Measurements from ENCODE around the gene PSMB11.
"Not testable (repeated sequence)": the region's sequence is repeated elsewhere in the genome, so short reads cannot be mapped to it uniquely, and the experiment has no call there.

Gene PSMB11

GRCh38 chr14:23006544-23007419 is 35.2 kb upstream of the PSMB11 start:
- in situ Hi-C loops (cut with MboI; ENCODE audit: low pct_unique_long_range_greater_than_20kb, low sequenced_read_pairs, unreplicated experiment) = no loop called here
- TF ChIP-seq CTCF (IDR thresholded peaks at IDR 0.05; ENCODE audit: extremely low read depth, insufficient read depth, missing control alignments) = peak; percentile 40
- peak; percentile 97 for DNase-seq (ENCODE audit: low spot score)

- TF ChIP-seq CTCF (IDR thresholded peaks at IDR 0.05; ENCODE audit: extremely low read depth, insufficient read depth, missing control alignments) = no peak
- DNase-seq (ENCODE audit: low spot score) = no peak
- in situ Hi-C loops (cut with MboI; ENCODE audit: low pct_unique_long_range_greater_than_20kb, low sequenced_read_pairs, unreplicated experiment) = no loop called here
Measured at GRCh38 chr14:23008831-23009230, 33.2 kb upstream of the PSMB11 start.

- TF ChIP-seq CTCF (IDR thresholded peaks at IDR 0.05; ENCODE audit: extremely low read depth, insufficient read depth, missing control alignments) = no peak
- in situ Hi-C loops (cut with MboI; ENCODE audit: low pct_unique_long_range_greater_than_20kb, low sequenced_read_pairs, unreplicated experiment) = no loop called here
- DNase-seq (ENCODE audit: low spot score) = no peak
Measured at GRCh38 chr14:23009483-23009938, 32.5 kb upstream of the PSMB11 start.

GRCh38 chr14:23009939-23010726 is 31.9 kb upstream of the PSMB11 start, which contains the start of gene C14orf93:
Gene C14orf93 (minus strand): TSS chr14:23010143. CDS start chr14:22999023, 11,120 bp downstream.
- in situ Hi-C loops (cut with MboI; ENCODE audit: low pct_unique_long_range_greater_than_20kb, low sequenced_read_pairs, unreplicated experiment) = no loop called here
- no peak for TF ChIP-seq CTCF (IDR thresholded peaks at IDR 0.05; ENCODE audit: extremely low read depth, insufficient read depth, missing control alignments)
- DNase-seq (ENCODE audit: low spot score) = peak; percentile 91

GRCh38 chr14:23013054-23013748 is 28.8 kb upstream of the PSMB11 start:
- in situ Hi-C loops (cut with MboI; ENCODE audit: low pct_unique_long_range_greater_than_20kb, low sequenced_read_pairs, unreplicated experiment) = no loop called here
- DNase-seq (ENCODE audit: low spot score) = no peak
- no peak for TF ChIP-seq CTCF (IDR thresholded peaks at IDR 0.05; ENCODE audit: extremely low read depth, insufficient read depth, missing control alignments)

- in situ Hi-C loops (cut with MboI; ENCODE audit: low pct_unique_long_range_greater_than_20kb, low sequenced_read_pairs, unreplicated experiment); DNase-seq (ENCODE audit: low spot score): not testable (repeated sequence)
Measured at GRCh38 chr14:23013749-23014054, 28.3 kb upstream of the PSMB11 start.
